HG03175 (cell line): ENCODE data around the gene TESK2.
A peak's percentile ranks its signal among the peaks of the same experiment; 100 is the strongest.
"Not testable (repeated sequence)": the region's sequence is repeated elsewhere in the genome, so short reads cannot be mapped to it uniquely, and the experiment has no call there.

Experiments
- ATAC-seq: cut with Tn5 transposase; IDR thresholded peaks from one replicate; pipeline ENCODE4 v1.9.1; 2021; ENCODE audit warnings: mild to moderate bottlenecking, moderate library complexity; ENCODE audit not compliant: unreplicated experiment

Gene TESK2

DNA sequence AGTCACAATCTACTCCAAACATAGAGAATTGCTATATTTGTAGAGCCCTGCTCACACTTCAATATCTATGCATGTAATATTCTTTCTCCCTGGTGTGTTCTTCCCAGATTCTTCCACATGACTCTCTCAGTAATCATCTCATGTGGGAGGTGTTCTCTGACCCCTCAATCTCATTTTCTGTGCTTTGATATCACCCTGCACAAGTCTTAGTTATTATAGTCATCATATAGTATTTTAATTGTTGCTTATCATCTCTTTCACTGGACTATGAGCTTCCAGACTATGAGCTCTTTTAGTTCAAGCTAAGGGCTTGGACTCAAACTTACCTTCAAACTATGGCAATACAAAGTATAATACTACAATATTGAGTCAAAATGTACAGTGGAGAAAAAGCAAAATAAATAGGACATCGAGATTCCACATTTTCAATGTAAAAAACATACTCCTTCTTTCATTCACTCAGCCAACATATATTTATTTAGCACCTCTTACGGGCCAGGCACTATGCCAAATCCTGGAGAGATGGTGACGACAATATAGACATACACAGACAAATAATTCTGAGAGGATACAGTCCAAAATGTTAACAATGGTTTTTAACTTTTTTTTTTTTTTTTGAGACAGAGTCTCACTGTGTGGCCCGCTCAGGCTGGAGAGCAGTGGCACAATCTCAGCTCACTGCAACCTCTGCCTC lies 12.7 kb downstream of the TESK2 start:
- no peak for ATAC-seq

DNA sequence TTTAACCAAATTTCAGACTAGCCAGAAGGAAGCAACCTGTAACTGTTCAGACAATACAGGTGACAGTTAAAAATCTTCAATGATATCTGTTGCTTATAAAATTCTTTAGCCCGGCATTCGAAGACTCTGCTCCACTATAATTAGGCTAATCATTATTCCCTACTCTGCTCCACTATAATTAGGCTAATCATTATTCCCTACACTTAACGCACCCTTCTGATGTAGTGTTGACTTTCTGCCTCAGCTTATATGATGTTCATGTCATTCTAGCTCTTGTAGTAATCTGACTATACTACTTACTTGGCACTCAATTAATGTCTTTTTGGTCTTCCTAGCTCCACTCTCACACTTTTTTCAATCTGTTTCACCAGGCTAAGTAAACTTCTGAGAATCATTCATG lies 13.3 kb downstream of the TESK2 start:
- no peak for ATAC-seq

DNA sequence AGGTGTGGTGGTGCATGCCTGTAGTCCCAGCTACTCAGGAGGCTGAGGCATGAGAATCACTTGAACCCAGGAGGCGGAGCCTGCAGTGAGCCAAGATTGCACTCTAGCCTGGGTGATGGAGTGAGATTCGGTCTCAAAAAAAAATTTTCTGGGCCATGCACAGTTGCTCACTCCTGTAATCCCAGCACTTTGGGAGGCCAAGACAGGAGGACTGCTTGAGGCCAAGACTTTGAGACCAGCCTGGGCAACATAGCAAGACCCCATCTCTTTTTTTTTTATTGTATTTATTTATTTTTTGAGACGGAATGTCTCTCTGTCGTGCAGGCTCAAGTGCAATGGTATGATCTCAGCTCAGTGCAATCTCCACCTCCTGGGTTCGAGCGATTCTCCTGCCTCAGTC lies 16.8 kb downstream of the TESK2 start:
- ATAC-seq, result not testable (repeated sequence)

DNA sequence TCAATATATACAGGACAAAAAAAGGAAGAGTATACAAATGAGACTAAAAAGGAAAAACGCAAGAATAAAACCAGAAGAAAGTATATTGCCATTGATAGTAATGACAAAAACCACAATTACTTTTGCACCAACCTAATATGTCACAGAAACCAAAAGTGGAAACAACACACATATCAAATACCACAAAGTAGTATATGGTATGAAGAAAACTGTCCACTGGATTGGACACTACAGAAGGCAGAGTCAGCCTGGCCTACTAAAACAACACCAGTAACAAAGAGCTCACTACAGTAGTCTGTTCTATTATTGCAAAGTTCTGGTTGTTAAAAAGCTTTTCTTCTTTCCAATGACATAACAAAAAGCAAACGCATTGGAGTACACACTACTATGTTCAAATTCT lies 17.7 kb downstream of the TESK2 start:
- peak; percentile 70 for ATAC-seq

DNA sequence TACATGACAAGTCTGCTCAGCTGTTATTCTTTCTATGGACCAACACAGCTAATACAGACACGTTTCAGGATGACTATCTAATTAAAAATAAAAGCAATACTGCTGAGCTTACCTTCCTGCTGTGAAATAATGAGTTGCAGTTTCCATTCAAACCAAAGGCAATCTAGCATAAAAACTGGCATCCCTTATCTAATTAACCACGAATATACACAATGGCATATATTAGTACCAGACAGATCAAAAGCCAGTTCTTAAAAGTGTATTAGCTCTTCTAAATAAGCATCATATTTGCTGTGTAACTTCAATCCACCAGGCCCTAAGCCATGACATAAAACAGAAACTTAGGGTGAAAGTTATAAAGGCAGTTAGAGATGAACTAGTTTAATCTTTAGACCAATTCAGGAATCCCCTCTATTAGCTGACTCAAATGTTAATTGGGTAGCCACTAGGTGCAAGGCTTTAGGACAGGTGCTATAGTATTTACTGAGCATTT lies 20.6 kb downstream of the TESK2 start:
- no peak for ATAC-seq

DNA sequence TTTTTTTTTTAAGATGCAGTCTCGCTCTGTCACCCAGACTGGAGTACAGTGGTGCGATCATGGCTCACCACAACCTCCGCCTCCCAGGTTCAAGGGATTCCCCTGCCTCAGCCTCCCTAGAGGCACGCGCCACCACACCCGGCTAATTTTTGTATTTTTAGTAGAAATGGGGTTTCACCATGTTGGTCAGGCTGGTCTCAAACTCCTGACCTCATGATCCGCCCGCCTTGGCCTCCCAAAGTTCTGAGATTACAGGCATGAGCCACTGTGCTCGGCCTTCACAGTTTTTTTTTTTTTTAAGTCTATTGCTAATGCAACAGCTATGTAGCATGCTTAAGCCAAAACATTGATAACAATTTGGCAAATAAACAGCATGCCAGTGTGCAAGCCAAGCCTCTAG lies 23.6 kb downstream of the TESK2 start:
- not testable (repeated sequence) for ATAC-seq

DNA sequence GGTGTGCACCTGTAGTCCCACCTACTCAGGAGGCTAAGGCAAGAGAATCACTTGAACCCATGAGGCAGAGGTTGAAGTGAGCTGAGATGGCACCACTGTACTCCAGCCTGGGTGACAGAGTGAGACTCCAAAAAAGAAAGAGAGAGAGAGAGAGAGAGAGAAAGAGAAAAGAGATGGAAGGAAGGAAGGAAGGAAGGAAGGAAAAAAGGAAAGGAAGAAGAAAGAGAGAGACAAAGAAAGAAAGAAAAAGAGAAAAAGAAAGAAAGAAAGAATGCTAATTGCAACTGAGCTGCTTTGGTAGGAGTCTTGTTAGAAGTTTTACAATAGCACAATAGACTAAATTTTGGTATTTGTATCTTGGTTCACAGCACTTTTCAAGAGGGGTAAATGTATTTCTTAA lies 25.7 kb downstream of the TESK2 start:
- ATAC-seq, result no peak

DNA sequence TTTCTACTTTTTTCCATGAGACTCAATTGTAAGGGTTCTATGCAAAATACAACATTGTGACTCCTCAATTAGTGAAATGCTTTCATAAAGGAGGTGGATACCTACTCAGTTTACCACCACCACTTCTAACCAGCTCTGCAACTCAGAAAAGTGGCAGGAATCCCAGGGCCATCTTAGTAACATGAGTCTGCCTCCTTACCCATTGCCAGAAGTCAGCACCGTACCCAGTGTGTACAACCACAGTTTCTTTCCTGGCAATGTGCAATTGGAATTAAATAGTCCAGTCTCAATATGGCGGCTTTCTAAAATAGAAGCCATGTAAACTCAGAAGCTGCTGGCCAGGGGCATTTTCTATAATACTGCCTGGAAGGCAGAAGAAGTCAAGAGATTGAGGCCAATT lies 32.1 kb downstream of the TESK2 start:
- ATAC-seq, result no peak

DNA sequence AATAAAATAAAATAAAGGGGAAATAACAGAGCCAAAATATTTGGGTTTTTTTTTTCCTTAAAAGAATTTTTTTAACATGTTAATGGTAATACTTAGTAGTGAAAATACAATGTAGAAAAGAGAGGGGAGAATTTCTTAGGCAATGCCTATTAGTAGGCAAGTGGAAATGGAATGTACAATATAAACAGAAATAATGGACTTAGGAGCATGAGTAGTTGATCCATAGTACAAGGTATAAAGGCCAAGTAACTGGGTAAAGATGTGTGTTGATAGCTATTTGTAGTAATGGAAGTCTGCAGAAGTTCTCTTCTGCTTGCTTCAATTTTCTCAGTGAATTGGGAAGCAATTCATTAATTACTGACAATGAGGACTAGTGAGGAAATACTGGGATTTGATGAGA lies 34.4 kb downstream of the TESK2 start:
- ATAC-seq, result no peak

DNA sequence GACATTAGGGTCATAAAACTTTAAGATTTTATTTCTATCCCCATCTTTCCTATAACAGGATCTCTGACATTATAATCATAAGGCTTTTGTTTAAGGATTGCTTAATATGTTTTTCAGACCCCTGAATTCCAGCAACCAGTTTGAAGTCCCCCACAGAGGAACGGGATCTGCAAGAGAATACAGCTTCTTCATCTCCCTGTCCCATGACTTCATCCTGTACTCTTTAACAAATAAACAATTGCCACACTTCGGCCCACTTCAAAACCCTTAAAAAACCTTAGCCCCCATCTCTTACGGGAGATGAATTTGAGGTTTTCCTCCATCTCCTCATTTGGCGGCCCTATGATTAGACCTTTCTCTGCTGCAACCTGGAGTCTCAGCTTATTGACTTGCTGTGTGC lies 35.8 kb downstream of the TESK2 start:
- ATAC-seq, result no peak

DNA sequence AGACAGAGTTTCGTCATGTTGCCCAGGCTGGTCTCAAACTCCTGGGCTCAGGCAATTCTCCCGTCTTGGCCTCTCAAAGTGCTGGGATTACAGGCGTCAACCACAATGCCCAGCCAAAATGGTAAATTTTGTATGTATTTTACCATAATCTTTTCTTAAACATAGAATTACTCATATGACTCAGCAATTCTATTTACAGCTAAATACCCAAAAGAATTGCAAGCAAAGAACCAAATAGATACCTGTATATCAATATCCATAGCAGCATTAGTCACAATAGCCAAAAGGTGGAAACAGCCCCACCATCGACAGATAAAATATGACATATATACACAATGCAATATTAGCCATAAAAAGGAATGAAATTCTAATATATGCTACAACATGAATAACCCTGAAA lies 36.5 kb downstream of the TESK2 start:
- no peak for ATAC-seq

DNA sequence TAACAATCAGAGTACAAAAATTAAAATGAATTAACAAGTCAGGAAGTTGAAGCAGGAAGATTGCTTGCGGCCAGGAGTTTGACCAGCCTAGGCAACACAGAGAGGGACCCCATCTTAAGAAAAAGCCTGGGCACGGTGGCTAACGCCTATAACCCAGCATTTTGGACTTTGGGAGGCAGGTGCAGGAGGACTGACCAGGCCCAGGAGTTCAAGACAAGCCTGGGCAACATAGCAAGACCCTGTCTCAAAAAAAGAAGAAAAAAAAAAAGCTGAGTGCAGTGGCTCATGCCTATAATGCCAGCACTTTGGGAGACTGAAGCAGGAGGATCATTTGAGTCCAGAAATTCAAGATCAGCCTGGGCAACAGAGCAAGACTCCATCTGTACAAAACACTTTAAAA lies 38.5 kb downstream of the TESK2 start:
- no peak for ATAC-seq

DNA sequence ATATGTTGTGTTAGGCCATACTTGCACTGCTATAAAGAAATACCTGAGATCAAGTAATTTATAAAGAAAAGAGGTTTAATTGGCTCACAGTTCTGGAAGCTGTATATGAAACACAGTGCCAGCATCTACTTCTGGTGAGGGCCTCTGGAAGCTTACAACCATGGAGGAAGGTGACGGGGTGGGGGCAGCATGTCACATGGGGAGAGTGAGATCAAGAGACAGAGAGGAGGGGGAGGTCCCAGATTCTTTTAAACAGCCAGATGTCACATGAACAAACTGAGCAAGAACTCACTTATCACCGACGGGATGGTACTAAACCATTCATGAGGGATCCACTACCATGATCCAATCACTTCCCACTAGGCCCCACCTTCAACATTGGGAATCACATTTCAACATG lies 42.6 kb downstream of the TESK2 start:
- no peak for ATAC-seq

DNA sequence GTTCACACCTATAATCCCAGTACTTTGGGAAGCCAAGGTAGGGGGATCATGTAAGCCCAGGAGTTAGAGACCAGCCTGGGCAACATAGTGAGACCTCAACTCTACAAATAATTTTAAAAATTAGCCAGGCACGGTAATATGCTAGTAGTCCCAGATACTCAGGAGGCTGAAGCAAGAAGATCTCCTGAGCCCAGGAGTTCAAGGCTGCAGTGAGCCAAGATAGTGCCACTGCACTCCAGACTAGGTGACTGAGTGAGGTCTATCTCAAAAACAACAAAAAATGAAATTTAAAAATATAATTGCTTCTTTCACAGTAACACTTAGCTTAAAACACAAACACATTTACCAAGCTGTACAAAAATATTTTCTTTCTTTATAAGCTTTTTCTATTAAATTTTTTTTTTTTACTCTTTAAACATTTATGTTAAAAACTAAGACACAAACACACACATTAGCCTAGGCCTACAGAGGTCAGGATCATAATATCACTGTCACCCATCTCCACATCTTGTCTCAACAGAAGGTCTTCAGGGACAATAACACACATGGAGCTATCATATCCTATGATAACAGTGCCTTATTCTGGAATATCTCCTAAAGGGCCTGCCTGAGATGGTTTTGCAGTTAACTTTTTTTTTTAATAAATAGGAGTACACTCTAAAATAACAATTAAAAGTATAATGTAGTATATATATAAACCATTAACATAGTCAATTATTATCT lies 43.9 kb downstream of the TESK2 start:
- ATAC-seq, result no peak

DNA sequence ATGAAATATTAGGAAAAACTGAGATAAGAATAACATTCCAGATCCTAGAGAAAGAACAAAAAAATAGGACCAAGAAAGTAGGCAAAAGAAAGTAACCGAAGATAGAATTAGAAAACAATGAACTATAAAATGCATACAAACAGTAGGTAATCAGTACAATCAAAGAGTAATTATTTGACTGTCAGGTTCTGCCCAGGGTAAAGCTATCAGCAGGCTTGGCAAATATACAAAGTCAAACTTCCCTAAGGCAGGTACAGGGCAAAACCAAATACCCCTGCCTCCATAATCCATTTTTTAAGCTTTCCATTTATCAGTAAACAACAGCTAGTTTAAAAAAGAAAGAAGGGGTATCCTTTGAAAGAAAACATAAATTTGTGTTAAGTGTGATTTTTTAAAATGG lies 44.4 kb downstream of the TESK2 start:
- no peak for ATAC-seq

DNA sequence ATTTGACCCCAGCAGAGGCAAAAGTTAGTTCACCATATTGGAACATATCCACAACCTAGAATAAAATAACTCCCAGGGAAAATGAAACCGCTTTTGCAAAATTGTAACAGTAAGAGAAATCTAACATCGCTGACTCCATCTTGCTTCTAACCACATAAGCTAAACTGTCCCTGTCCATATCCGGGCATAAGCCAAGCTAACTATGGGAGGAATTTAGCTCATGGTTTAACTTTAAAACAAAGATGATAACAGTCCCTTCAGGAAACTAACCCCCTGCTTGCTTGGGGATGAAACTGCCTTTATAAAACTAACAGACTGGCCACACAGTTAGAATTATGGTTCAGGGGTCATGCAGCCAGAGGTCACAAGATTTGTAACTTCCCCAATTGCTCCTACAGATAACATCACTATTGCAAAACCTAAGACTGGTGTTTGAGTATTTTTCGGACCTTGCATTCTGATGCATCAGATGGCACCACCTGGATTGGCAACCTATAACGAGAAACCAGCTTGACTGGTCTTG lies 46.3 kb downstream of the TESK2 start:
- no peak for ATAC-seq

DNA sequence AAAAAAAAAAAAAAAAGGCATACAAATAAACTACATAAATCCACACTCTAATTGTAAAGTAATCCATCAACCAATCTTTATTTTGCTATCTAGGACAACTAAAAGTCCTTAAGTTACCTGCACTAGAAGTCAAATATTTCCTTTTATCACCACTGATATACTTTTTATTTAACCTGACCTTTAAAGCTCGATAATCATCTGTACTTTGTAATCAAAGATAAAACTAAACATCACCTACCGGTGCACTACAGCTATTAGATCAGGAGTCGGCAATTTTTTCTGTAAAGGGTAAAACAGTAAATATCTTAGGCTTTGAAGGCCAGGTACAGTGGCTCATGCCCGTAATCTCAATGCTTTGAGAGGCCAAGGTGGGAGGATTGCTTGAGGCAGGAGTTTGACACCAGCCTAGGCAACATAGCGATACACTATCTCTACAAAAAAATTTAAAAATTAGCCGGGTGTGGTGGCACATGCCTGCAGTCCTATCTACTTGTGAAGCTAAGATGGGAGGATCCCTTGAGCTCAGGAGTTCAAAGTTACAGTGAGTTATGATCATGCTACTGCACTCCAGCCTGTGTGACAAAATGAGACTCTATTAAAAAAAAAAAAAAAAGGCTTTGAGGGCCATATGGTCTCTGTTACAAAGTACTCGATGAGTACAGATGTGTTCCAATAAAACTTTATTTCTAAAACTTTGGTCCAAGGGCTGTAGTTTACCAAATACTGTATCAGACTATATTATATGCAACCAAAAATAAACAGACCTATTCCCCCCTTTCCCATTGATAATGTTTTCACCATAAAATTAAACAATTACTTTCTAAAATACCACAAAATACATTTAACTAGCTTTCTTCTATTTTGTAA lies 47.1 kb downstream of the TESK2 start:
- ATAC-seq, result no peak

DNA sequence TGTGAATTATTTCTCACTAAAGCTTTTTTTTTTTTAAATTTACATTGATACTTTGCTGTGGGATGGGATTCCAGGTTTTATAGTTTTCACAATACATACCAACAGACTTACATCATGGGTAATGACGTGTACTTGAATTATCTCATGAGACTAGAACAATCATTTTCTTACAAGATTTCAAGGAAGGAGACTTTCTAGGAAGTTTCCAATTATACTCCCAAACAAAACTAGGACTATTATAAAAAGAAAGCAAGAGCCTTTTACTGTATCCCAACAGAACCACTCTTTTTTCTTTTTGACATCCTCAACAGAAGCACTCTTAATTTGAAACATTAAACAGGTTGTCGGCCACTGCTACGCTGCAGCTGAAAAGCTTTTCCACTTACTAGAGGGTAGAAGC lies 48.7 kb downstream of the TESK2 start:
- no peak for ATAC-seq

DNA sequence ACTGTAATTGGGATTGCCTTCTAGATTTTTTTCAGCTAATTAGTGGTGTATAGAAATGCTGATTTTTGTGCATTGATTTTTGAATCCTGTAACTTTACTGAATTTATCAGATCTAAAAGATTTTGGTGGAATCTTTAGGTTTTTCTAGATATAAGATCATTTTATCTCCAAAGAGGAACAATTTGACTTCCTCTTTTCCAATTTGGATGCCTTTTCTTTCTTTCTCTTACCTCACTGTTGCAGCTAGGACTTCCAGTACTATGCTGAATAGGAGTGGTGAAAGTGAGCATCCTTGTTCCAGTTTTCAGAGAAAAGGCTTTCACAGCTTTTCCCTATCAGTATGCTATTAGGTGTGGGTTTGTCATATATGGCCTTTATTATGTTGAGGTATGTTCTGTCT lies 53.6 kb downstream of the TESK2 start:
- no peak for ATAC-seq

DNA sequence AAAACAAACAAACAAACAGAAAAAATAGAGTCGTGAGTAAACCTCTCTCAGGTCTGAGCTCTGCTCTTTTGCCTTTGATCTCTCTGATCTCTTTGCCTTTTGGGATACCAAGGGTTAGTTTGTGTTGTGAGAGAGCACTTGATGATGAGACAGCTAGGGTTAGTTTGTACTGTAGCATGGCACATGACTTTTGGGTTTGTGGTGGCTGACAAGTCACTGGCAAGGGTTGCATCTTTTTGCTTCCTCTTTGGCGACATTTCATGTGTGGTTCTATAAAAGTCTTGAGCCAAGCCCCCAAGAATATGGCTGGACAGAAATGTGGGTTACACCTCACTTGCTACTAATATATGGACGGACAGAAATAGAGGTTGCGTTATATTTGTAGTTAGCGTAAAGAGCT lies 60.5 kb downstream of the TESK2 start:
- ATAC-seq, result no peak

DNA sequence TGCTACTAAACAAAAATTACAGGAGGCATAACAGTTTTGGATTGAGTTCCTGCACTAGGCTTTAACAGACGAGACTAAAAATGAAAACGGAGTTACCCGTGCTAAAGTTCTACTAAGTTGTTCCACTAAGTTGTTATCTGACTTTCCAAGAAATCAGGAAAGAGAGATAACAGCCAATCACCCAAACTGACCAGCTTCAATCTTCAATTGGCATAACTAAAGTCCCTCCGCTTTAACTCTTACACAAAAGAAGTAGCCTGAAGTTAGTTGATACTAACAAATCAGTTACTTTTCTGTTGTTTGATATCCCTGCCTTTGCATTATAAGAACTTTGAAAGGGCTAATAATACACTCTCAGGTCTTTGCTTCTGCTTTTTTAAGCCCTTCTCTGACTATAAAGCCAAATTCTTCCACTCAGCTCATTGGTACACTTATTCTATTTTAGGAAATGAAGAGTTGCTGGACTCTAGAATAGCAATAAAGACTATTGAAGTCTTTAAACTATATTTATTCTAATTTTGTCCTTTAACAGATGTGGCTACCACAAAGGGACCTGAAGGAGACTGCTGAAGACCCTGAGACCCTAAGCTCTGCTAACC lies 61.3 kb downstream of the TESK2 start:
- no peak for ATAC-seq
